ENCODE measurements around the gene RHOB.

RHOB gene

GRCh38 chr2:20468549-20469500 is 22.0 kb downstream of the RHOB start:
- TF ChIP-seq OSR1 (CRISPR knock-in tag; IDR thresholded peaks at IDR 0.05) (no peak), SNAI2 (CRISPR knock-in tag; IDR thresholded peaks at IDR 0.05) (no peak), ZNF70 (CRISPR knock-in tag; IDR thresholded peaks at IDR 0.05) (no peak), GLIS3 (CRISPR knock-in tag; IDR thresholded peaks at IDR 0.05) (no peak), TCF4 (CRISPR knock-in tag; IDR thresholded peaks at IDR 0.05; ENCODE audit: borderline replicate concordance) (no peak), ZFP30 (CRISPR knock-in tag; IDR thresholded peaks at IDR 0.05) (no peak), ZFP3 (CRISPR knock-in tag; IDR thresholded peaks at IDR 0.05) (no peak), ESRRG (CRISPR knock-in tag; IDR thresholded peaks at IDR 0.05) (no peak), ISL1 (CRISPR knock-in tag; IDR thresholded peaks at IDR 0.05) (no peak), PATZ1 (CRISPR knock-in tag; IDR thresholded peaks at IDR 0.05; ENCODE audit: borderline replicate concordance) (no peak), ZNF8 (CRISPR knock-in tag; IDR thresholded peaks at IDR 0.05) (no peak), CSDC2 (CRISPR knock-in tag; IDR thresholded peaks at IDR 0.05) (no peak), ZNF565 (CRISPR knock-in tag; conservative IDR thresholded peaks at IDR 0.05; ENCODE audit: low read depth) (no peak), POU6F1 (CRISPR knock-in tag; IDR thresholded peaks at IDR 0.05; ENCODE audit: borderline replicate concordance, low read depth) (no peak)
- TF ChIP-seq, protein P1, sequence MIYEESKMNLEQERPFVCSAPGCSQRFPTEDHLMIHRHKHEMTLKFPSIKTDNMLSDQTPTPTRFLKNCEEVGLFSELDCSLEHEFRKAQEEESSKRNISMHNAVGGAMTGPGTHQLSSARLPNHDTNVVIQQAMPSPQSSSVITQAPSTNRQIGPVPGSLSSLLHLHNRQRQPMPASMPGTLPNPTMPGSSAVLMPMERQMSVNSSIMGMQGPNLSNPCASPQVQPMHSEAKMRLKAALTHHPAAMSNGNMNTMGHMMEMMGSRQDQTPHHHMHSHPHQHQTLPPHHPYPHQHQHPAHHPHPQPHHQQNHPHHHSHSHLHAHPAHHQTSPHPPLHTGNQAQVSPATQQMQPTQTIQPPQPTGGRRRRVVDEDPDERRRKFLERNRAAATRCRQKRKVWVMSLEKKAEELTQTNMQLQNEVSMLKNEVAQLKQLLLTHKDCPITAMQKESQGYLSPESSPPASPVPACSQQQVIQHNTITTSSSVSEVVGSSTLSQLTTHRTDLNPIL (CRISPR knock-in tag; IDR thresholded peaks at IDR 0.05; ENCODE audit: low read depth), result no peak
- TF ChIP-seq, protein P2, sequence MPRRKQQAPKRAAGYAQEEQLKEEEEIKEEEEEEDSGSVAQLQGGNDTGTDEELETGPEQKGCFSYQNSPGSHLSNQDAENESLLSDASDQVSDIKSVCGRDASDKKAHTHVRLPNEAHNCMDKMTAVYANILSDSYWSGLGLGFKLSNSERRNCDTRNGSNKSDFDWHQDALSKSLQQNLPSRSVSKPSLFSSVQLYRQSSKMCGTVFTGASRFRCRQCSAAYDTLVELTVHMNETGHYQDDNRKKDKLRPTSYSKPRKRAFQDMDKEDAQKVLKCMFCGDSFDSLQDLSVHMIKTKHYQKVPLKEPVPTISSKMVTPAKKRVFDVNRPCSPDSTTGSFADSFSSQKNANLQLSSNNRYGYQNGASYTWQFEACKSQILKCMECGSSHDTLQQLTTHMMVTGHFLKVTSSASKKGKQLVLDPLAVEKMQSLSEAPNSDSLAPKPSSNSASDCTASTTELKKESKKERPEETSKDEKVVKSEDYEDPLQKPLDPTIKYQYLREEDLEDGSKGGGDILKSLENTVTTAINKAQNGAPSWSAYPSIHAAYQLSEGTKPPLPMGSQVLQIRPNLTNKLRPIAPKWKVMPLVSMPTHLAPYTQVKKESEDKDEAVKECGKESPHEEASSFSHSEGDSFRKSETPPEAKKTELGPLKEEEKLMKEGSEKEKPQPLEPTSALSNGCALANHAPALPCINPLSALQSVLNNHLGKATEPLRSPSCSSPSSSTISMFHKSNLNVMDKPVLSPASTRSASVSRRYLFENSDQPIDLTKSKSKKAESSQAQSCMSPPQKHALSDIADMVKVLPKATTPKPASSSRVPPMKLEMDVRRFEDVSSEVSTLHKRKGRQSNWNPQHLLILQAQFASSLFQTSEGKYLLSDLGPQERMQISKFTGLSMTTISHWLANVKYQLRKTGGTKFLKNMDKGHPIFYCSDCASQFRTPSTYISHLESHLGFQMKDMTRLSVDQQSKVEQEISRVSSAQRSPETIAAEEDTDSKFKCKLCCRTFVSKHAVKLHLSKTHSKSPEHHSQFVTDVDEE (CRISPR knock-in tag; IDR thresholded peaks at IDR 0.05), result no peak
- no peak for ATAC-seq

DNA sequence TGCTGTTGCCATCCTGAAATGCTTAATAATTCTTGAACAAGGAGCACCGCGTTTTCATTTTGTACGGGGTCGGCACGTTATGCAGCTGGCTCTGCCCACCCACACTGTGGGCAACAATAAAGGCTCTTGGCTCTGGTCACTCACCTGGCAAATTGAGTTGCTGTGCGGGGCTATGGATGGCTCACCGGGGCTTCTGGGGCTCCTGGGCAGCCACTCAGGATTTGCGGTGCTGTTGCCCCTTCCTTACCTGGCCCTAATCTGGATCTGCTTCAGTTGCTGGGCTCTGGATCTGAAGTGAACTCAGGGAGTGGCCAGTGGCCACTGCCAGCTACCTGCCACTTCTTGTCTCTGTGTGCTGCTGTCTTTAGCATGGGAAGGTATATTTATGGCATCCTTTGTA is 22.7 kb downstream of the RHOB start:
- TF ChIP-seq POU6F1 (CRISPR knock-in tag; IDR thresholded peaks at IDR 0.05; ENCODE audit: borderline replicate concordance, low read depth) (no peak), OSR1 (CRISPR knock-in tag; IDR thresholded peaks at IDR 0.05) (no peak), PATZ1 (CRISPR knock-in tag; IDR thresholded peaks at IDR 0.05; ENCODE audit: borderline replicate concordance) (no peak)
- no peak for ATAC-seq

GRCh38 chr2:20470211-20470610 is 23.3 kb downstream of the RHOB start:
- TF ChIP-seq ZNF8 (CRISPR knock-in tag; IDR thresholded peaks at IDR 0.05) (no peak), ESRRG (CRISPR knock-in tag; IDR thresholded peaks at IDR 0.05) (no peak), PPARA (CRISPR knock-in tag; IDR thresholded peaks at IDR 0.05; ENCODE audit: borderline replicate concordance) (no peak)
- ATAC-seq, result no peak

Data from SK-N-SH treated with all-trans-retinoic acid at 6 μM for 48 hours (cell line).